Measurements from ENCODE around the gene C11orf65. TPM values are rescaled to one million over a fixed set of nuclear protein-coding genes. Genes with fewer than 3 reads are reported as not detected.

Gene C11orf65
- total RNA-seq, 1 donor from 2014 or later, result 0.79 TPM

GRCh38 chr11:108486828-108487227 is 19.5 kb upstream of the C11orf65 start:
- FAIRE-seq, result no peak
- Histone ChIP-seq H3K27me3 (ENCODE audit: control insufficient read depth, insufficient read depth, low read length) (no peaks in the 10 kb centered on the region), H3K36me3 (ENCODE audit: control insufficient read depth, insufficient read depth, low read length) (no peaks in the 10 kb centered on the region), H3K4me3 (ENCODE audit: low read depth, low read length) (no peak overlapping the region)
- DNase-seq (ENCODE audit: low read depth), result no peak
- no peak for TF ChIP-seq CTCF (IDR thresholded peaks at IDR 0.05; ENCODE audit: insufficient read depth, low read length, severe bottlenecking)

- H3K27me3 ChIP-seq (ENCODE audit: control insufficient read depth, insufficient read depth, low read length), result no peaks in the 10 kb centered on the region
- FAIRE-seq, result no peak
- DNase-seq (ENCODE audit: low read depth), result no peak
- no peak for TF ChIP-seq CTCF (IDR thresholded peaks at IDR 0.05; ENCODE audit: insufficient read depth, low read length, severe bottlenecking)
- H3K4me3 ChIP-seq (ENCODE audit: low read depth, low read length), result no peak overlapping the region
- no peaks in the 10 kb centered on the region for H3K36me3 ChIP-seq (ENCODE audit: control insufficient read depth, insufficient read depth, low read length)
Measured at GRCh38 chr11:108486331-108486730, 19.0 kb upstream of the C11orf65 start.

DNA sequence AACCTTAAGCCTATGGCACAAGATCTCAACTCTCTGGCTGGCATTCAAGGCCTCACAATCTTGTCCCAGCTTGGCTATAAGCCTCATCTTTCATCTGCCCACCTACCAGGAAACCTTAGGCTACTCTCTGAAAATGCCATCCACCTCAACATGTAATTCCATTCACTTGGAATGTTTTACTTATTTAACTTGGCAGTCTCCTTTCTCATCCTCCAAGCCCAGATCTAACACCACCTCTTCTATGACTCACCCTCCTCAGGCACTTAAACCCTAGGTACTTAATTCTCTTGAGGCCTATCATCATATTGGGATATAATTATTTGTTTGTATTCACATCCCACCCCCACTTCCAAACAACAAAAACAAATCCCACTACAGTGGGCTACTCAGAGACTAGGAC is 15.8 kb upstream of the C11orf65 start:
- H3K36me3 ChIP-seq (ENCODE audit: control insufficient read depth, insufficient read depth, low read length), result no peaks in the 10 kb centered on the region
- H3K4me3 ChIP-seq (ENCODE audit: low read depth, low read length), result no peak overlapping the region
- DNase-seq (ENCODE audit: low read depth) (peak; percentile 59), FAIRE-seq (no peak)
- no peak for TF ChIP-seq CTCF (IDR thresholded peaks at IDR 0.05; ENCODE audit: insufficient read depth, low read length, severe bottlenecking)
- no peaks in the 10 kb centered on the region for H3K27me3 ChIP-seq (ENCODE audit: control insufficient read depth, insufficient read depth, low read length)

DNA sequence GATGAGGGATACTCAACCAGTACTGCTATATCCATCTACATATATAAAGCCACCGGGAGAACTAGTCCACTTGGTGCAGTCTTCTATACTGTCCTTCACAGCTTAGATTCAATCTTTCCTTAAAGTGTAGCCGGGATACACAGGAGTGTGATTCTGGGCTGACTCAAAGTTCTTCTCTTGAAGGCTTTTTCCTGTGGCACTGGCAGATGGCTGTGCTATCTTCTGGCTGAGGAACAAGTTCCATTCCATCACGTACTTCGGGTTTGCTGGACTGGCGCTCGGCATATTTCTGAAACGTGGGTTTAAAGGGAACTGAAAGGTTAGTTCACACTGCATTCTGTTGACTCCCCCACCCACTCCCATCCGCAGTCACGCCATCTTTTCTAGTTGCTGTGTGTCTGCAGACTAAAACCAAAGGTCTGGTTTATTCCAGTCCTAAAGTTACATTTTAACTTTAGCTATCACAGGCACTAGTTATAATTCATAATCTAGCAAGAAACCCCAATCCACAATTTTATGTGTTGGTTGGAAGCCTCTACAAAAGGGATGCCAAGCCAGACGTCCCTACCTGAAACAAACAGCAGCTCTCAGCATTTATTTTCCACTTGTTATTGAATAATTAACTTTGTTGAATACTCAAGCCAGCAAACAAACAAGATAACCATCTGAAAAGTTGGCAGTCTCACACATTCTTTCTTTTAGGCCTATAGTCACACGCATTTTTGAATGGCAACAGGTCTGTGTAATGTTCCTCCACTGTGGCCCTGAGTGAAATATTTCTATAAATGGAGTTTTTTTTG is 7.5 kb upstream of the C11orf65 start:
- H3K36me3 ChIP-seq (ENCODE audit: control insufficient read depth, insufficient read depth, low read length), result no peaks in the 10 kb centered on the region
- H3K4me3 ChIP-seq (ENCODE audit: low read depth, low read length), result no peak overlapping the region
- no peak for TF ChIP-seq CTCF (IDR thresholded peaks at IDR 0.05; ENCODE audit: insufficient read depth, low read length, severe bottlenecking)
- FAIRE-seq (peak; percentile 68), DNase-seq (ENCODE audit: low read depth) (no peak)
- no peaks in the 10 kb centered on the region for H3K27me3 ChIP-seq (ENCODE audit: control insufficient read depth, insufficient read depth, low read length)

- Histone ChIP-seq H3K27me3 (ENCODE audit: control insufficient read depth, insufficient read depth, low read length) (no peaks in the 10 kb centered on the region), H3K4me3 (ENCODE audit: low read depth, low read length) (no peak overlapping the region), H3K36me3 (ENCODE audit: control insufficient read depth, insufficient read depth, low read length) (no peaks in the 10 kb centered on the region)
- TF ChIP-seq CTCF (IDR thresholded peaks at IDR 0.05; ENCODE audit: insufficient read depth, low read length, severe bottlenecking), result no peak
- FAIRE-seq, result no peak
- DNase-seq (ENCODE audit: low read depth), result no peak
Measured at GRCh38 chr11:108472681-108473080, 5.4 kb upstream of the C11orf65 start.

- DNase-seq (ENCODE audit: low read depth) (no peak), FAIRE-seq (no peak)
- Histone ChIP-seq H3K4me3 (ENCODE audit: low read depth, low read length) (no peak overlapping the region), H3K27me3 (ENCODE audit: control insufficient read depth, insufficient read depth, low read length) (no peaks in the 10 kb centered on the region), H3K36me3 (ENCODE audit: control insufficient read depth, insufficient read depth, low read length) (no peaks in the 10 kb centered on the region)
- TF ChIP-seq CTCF (IDR thresholded peaks at IDR 0.05; ENCODE audit: insufficient read depth, low read length, severe bottlenecking), result no peak
Measured at GRCh38 chr11:108468478-108468864, 1.1 kb upstream of the C11orf65 start.
